K562 (cell line): ENCODE measurements around the gene F11R. TPM values are rescaled to one million over a fixed set of nuclear protein-coding genes. Genes with fewer than 3 reads are reported as not detected.

ENCODE experiments used
- ATAC-seq: fragments of 200-7000 bp; cut with Tn5 transposase; 3 replicates; pipeline ENCODE4 v1.9.1; 2020; ENCODE audit warnings: moderate library complexity
- BruUV-seq: library from RNA; stranded (reverse); fragments of 400-500 nt; replicated peaks from 2 replicates; lab custom pipeline; 2021; lab: Mats Ljungman, UMichigan
- CTCF ChIA-PET: fragments of 300-600 bp; formaldehyde crosslinking; extraction: SDS; loops from one replicate; lab custom pipeline; 2021; ENCODE audit warnings: low intra/inter-chr PET ratio; lab: Yijun Ruan, JAX
- POLR2A ChIA-PET: fragments of 300-600, 350-650 bp; sonication (Branson Sonifier 250); formaldehyde crosslinking; extraction: SDS; loops from one replicate; lab custom pipeline; 2021; ENCODE audit warnings: antibody characterized with exemption, inconsistent platforms; lab: Yijun Ruan, JAX
- DNase-seq, 4 experiments: peaks; one replicate each; pipeline versions ENCODE4 v3.0.0 to v3.0.0-alpha.2; 2011 to 2018; ENCODE audit warnings: low spot score in 3 of 4, mixed read lengths in 3 of 4; ENCODE audit errors: extremely low read depth in 1 of 4
- FAIRE-seq: peaks from 2 replicates; lab custom pipeline; 2011; peaks lifted over from hg19 to GRCh38; lab: Jason Lieb, UNC
- H2AFZ ChIP-seq: 2 replicates; pipeline ENCODE4 v1.6.0; 2011; ENCODE audit warnings: low read depth, low read length, control low read depth, inconsistent platforms
- H3K27ac ChIP-seq: fragments of 200-600 bp; 3 replicates; pipeline ENCODE4 v1.8.0; 2011; ENCODE audit warnings: low read depth, mild to moderate bottlenecking, control low read depth, inconsistent platforms, low read length, moderate library complexity, mixed read lengths; ENCODE audit errors: extremely low read depth
- H3K27me3 ChIP-seq, 2 experiments: fragments of 300-600 bp in 1 of 2; 2 replicates in 1 of 2; 3 replicates in 1 of 2; pipeline versions ENCODE4 v1.6.0 to v1.8.0; 2011; ENCODE audit warnings: inconsistent platforms in 2 of 2, low read length in 2 of 2, mild to moderate bottlenecking in 1 of 2, mixed read lengths in 1 of 2, moderate library complexity in 1 of 2; ENCODE audit not compliant: control insufficient read depth in 2 of 2, insufficient read depth in 2 of 2
- H3K36me3 ChIP-seq: fragments of 300-600 bp; 3 replicates; pipeline ENCODE4 v1.8.0; 2011; ENCODE audit warnings: mild to moderate bottlenecking, low read length, inconsistent platforms; ENCODE audit not compliant: control insufficient read depth, insufficient read depth
- H3K4me1 ChIP-seq, 2 experiments: fragments of 200-600 bp in 1 of 2; replicated peaks in 1 of 2; 2 replicates in 1 of 2; 3 replicates in 1 of 2; pipeline versions ENCODE4 v1.5.1 to v1.8.0; 2011; ENCODE audit warnings: inconsistent platforms in 2 of 2, low read length in 2 of 2, mild to moderate bottlenecking in 1 of 2, mixed read lengths in 1 of 2, moderate library complexity in 1 of 2; ENCODE audit not compliant: control insufficient read depth in 2 of 2, insufficient read depth in 2 of 2
- H3K4me2 ChIP-seq: 2 replicates; pipeline ENCODE4 v1.6.1; 2011; ENCODE audit warnings: low read length, control low read depth, inconsistent platforms, mixed read lengths; ENCODE audit not compliant: insufficient read depth
- H3K4me3 ChIP-seq: fragments of 200-600 bp; sonication (generic), shearing (Covaris generic); 2 replicates; pipeline ENCODE4 v1.5.1; 2016; ENCODE audit warnings: control low read depth, inconsistent platforms
- H3K79me2 ChIP-seq: fragments of 200-600 bp; 3 replicates; pipeline ENCODE4 v1.8.0; 2011; ENCODE audit warnings: low read length, inconsistent platforms; ENCODE audit not compliant: control insufficient read depth, insufficient read depth
- H3K9ac ChIP-seq, 2 experiments: 2 replicates each; pipeline versions ENCODE4 v1.6.0 to v1.6.1; 2011; ENCODE audit warnings: low read depth in 2 of 2, low read length in 2 of 2, control low read depth in 1 of 2, inconsistent platforms in 1 of 2, mild to moderate bottlenecking in 1 of 2, mixed read lengths in 1 of 2; ENCODE audit not compliant: insufficient read depth in 1 of 2
- H3K9me1 ChIP-seq: one replicate; pipeline ENCODE4 v1.6.0; 2011; ENCODE audit warnings: inconsistent platforms, mild to moderate bottlenecking, low read length, moderate library complexity; ENCODE audit not compliant: control insufficient read depth, insufficient read depth
- H3K9me3 ChIP-seq: replicated peaks from 2 replicates; pipeline ENCODE4 v1.5.1; 2011; ENCODE audit warnings: low read depth, low read length, inconsistent platforms; ENCODE audit not compliant: control insufficient read depth, insufficient read depth
- H4K20me1 ChIP-seq: replicated peaks from 2 replicates; pipeline ENCODE4 v1.6.1; 2011; ENCODE audit warnings: low read length, inconsistent platforms, mixed read lengths; ENCODE audit not compliant: control insufficient read depth, insufficient read depth
- ATF3 ChIP-seq, 2 experiments: fragments of 450-650 bp in 1 of 2; sonication (generic) in 1 of 2; formaldehyde crosslinking in 1 of 2; IDR thresholded peaks in 1 of 2; conservative IDR thresholded peaks in 1 of 2; 2 replicates each; pipeline versions ENCODE4 v1.6.1 to v1.8.1; 2016 to 2023; ENCODE audit warnings: mild to moderate bottlenecking in 2 of 2, moderate library complexity in 2 of 2, inconsistent platforms in 1 of 2, missing genetic modification reagents in 1 of 2
- BRD9 ChIP-seq: fragments of 450-650 bp; IDR thresholded peaks from 2 replicates; pipeline ENCODE4 v1.6.1; 2018; ENCODE audit warnings: low read depth; ENCODE audit not compliant: partially characterized antibody
- CBFA2T3 ChIP-seq: fragments of 450-650 bp; IDR thresholded peaks from 2 replicates; pipeline ENCODE4 v1.6.1; 2017
- CEBPG ChIP-seq, 3 experiments: fragments of 200-800 bp in 1 of 3; sonication (Bioruptor generic) in 1 of 3; sonication (generic) in 1 of 3; formaldehyde crosslinking in 1 of 3; IDR thresholded peaks in 2 of 3; conservative IDR thresholded peaks in 1 of 3; 2 replicates each; pipeline versions ENCODE4 v1.6.1 to v1.8.0; 2016 to 2022; ENCODE audit warnings: missing compliant biosample characterization in 2 of 3, missing genetic modification characterization in 2 of 3, mild to moderate bottlenecking in 1 of 3, missing genetic modification reagents in 1 of 3
- CREM ChIP-seq: IDR thresholded peaks from 2 replicates; pipeline ENCODE4 v1.6.1; 2014; ENCODE audit warnings: antibody characterized with exemption, low read depth
- EP300 ChIP-seq: IDR thresholded peaks from 2 replicates; pipeline ENCODE4 v1.6.1; 2012; ENCODE audit warnings: low read length, improper control_type of control experiment
- ESRRB ChIP-seq: fragments of 250-450 bp; sonication (Bioruptor Pico); IDR thresholded peaks from 2 replicates; pipeline ENCODE4 v1.5.0; 2020; ENCODE audit warnings: mild to moderate bottlenecking, moderate library complexity, borderline replicate concordance
- NFATC3 ChIP-seq: fragments of 450-650 bp; IDR thresholded peaks from 2 replicates; pipeline ENCODE4 v1.6.1; 2017; ENCODE audit warnings: mild to moderate bottlenecking
- NFE2L1 ChIP-seq: fragments of 450-650 bp; IDR thresholded peaks from 2 replicates; pipeline ENCODE4 v1.6.1; 2016; ENCODE audit warnings: missing genetic modification characterization, low read depth, mild to moderate bottlenecking, missing compliant biosample characterization, moderate library complexity, borderline replicate concordance
- PHB ChIP-seq: fragments of 250-450 bp; sonication (Bioruptor Pico); IDR thresholded peaks from 2 replicates; pipeline ENCODE4 v1.5.0; 2021
- POLR2G ChIP-seq: fragments of 200-400 bp; formaldehyde crosslinking; IDR thresholded peaks from 2 replicates; pipeline ENCODE4 v1.6.1; 2017; ENCODE audit warnings: low read depth, mild to moderate bottlenecking, antibody characterized with exemption, low read length, moderate library complexity
- POLR3G ChIP-seq: IDR thresholded peaks from 2 replicates; pipeline ENCODE4 v1.6.1; 2011; ENCODE audit not compliant: insufficient read length, insufficient replicate concordance; ENCODE audit errors: extremely low read depth
- TCF3 ChIP-seq: sonication (generic); formaldehyde crosslinking; IDR thresholded peaks from 2 replicates; pipeline ENCODE4 v1.4.0; 2020; ENCODE audit warnings: mild to moderate bottlenecking, missing genetic modification reagents
- ZEB2 ChIP-seq: fragments of 450-650 bp; IDR thresholded peaks from 2 replicates; pipeline ENCODE4 v1.6.1; 2016
- ZNF133 ChIP-seq: fragments of 250-450 bp; sonication (Bioruptor Pico); IDR thresholded peaks from 2 replicates; pipeline ENCODE4 v1.4.0; 2020; ENCODE audit warnings: mild to moderate bottlenecking
- WGBS: fragments of 100-300 bp; shearing (Covaris generic); methylation state at CpG from one replicate; pipeline ENCODE4 v1.1.6; 2016; ENCODE audit warnings: low coverage, mixed read lengths; ENCODE audit not compliant: insufficient coverage; ENCODE audit errors: missing lambda C conversion rate; 5-methylcytosine and 5-hydroxymethylcytosine counted together
- in situ Hi-C: fragments of 300-500 bp; cut with MboI; formaldehyde crosslinking; loops from 4 replicates; pipeline ENCODE4 v1.15.0; 2018; ENCODE audit warnings: inconsistent platforms, mixed read lengths
- intact Hi-C: fragments of 100-400 bp; cut with micrococcal nuclease; formaldehyde crosslinking; loops from 2 replicates; pipeline ENCODE4 v1.14.2; 2022
- polyA plus RNA-seq, 8 experiments: library from polyadenylated mRNA; depleted of rRNA in 4 of 8; stranded (reverse) in 5 of 8; unstranded in 3 of 8; fragments of >200 nt; fragmentation: Nextera tagmentation in 2 of 8; fragmentation: Illumina TruSeq in 1 of 8; extraction: Ambion mirVana in 2 of 8; extraction: Trizol in 1 of 8; gene quantifications; 2 replicates each; pipeline versions ENCODE4 v1.2.1 to v1.2.3, GENCODE V29; 2011 to 2014; ENCODE audit warnings: inconsistent platforms in 1 of 8, missing spikeins in 1 of 8
- total RNA-seq, 7 experiments: library from RNA; depleted of rRNA in 6 of 7; stranded (reverse); fragments of >200 nt in 6 of 7; fragmentation: Illumina TruSeq in 2 of 7; extraction: Trizol in 2 of 7; gene quantifications; 2 replicates each; pipeline versions ENCODE4 v1.2.1 to v1.2.3, GENCODE V29; 2011 to 2021; ENCODE audit warnings: low replicate concordance in 1 of 7
- TF ChIP-seq, protein P1 (sequence below): fragments of 450-650 bp; conservative IDR thresholded peaks from 2 replicates; pipeline ENCODE4 v1.6.1; 2016; ENCODE audit warnings: missing genetic modification characterization, low read depth, mild to moderate bottlenecking, control low read depth, missing compliant biosample characterization

The F11R gene
- total and polyA plus RNA-seq, 9 of the 15 experiments (the other 6 are each of a cell fraction or from before 2014, with no cell fraction given) = 27.4 to 187 (median 52.5) TPM

DNA sequence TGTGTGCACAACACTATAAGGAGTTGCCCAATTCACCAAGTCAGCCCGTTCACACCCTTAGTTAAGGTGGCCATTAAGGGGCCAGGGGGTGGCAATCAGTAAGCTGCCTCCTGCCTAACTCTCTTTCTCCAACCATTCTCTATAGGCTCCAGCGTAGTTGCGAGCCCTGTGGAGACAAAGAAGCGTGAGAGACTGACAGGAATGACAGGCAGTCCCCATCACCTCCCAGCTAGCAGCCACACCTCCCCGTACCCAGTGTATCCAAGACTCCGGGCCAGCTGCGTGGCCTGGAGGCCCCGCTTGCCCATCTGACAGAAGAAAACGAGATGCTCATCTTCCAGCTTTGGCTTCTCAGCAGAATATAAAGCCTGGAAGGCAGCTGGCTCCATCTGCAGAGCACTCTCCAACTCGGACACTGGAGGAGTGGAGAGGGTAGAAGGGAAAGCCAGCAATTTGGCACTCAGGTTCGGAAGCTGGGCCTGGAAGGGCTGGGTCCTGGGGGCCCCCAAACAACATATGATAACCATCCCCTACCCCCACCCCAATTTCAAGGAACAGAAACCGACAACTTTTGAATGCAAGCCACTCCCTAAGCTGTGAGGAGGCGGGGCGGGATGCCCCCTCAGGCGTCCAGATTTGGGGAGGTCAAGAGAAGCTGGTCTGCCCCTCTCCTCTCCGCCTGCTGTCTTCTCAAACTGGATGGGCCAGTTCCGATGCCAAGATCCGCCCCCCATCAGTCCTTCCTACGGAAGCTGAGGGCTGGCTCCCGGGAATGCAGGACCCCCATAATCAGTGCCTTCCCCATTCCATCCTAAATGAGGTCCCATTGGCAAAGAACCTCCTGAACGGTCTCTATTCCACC, 16.9 kb upstream of the F11R start (continued):
- TF ChIP-seq POLR2G (no peak), PHB (CRISPR knock-in tag) (no peak), ZNF133 (no peak)

DNA sequence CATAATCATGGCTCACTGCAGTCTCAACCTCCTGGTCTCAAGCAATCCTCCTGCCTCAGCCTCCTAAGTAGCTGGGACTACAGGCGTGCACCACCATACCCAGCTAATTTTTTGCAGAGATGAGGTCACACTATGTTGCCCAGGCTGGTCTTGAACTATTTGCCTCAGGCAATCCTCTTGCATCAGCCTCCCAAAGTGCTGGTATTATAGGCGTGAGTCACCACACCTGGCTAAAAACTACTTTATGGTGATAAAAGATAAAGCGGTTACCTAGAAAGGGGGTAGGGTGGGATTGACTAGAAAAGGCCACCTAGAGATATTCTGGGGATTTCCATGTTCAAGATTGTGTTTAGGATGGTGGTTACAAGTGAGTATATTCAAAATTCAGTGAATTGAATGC, 12.8 kb upstream of the F11R start:
- no peaks in the 10 kb centered on the region for H3K79me2 ChIP-seq
- no TSS peak for BruUV-seq
- TF ChIP-seq CREM (no peak), BRD9 (no peak), NFATC3 (no peak), NFE2L1 (tag) (no peak), CEBPG (CRISPR knock-in tag; IDR thresholded peaks at IDR 0.05) (peak; percentile 85), CEBPG (tag; conservative IDR thresholded peaks at IDR 0.05 in 1 of 2, IDR thresholded peaks at IDR 0.05 in 1 of 2) (peak in 1 of 2 experiments; percentile 33; a peak in 1 of 4 replicates), EP300 (peak; percentile 53; the same call in 1 of the 2 replicates), ESRRB (CRISPR knock-in tag) (no peak), ZEB2 (peak; percentile 77), POLR3G (no peak), TCF3 (CRISPR knock-in tag) (peak; percentile 57), CBFA2T3 (peak; percentile 62), ATF3 (IDR thresholded peaks at IDR 0.05) (peak; percentile 91), ATF3 (CRISPR knock-in tag; conservative IDR thresholded peaks at IDR 0.05) (no peak)
- TF ChIP-seq, protein P1, sequence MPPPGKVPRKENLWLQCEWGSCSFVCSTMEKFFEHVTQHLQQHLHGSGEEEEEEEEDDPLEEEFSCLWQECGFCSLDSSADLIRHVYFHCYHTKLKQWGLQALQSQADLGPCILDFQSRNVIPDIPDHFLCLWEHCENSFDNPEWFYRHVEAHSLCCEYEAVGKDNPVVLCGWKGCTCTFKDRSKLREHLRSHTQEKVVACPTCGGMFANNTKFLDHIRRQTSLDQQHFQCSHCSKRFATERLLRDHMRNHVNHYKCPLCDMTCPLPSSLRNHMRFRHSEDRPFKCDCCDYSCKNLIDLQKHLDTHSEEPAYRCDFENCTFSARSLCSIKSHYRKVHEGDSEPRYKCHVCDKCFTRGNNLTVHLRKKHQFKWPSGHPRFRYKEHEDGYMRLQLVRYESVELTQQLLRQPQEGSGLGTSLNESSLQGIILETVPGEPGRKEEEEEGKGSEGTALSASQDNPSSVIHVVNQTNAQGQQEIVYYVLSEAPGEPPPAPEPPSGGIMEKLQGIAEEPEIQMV (tag) = no peak

More for the DNA sequence above, 12.8 kb upstream of the F11R start:
- WGBS = 28% methylated on average over 3 of the region's 3 CpGs
- in situ Hi-C loops = no loop called here
- Histone ChIP-seq H3K36me3 (peaks cover 5% of the 10 kb centered on the region; the same call in 1 of the 3 replicates), H3K4me3 (no peak overlapping the region), H3K27ac (no peak overlapping the region), H3K9me3 (no peaks in the 10 kb centered on the region), H3K27me3 (no peaks in the 10 kb centered on the region), H2AFZ (no peak overlapping the region), H4K20me1 (no peaks in the 10 kb centered on the region), H3K9ac (no peak overlapping the region), H3K9me1 (no peaks in the 10 kb centered on the region), H3K4me2 (no peak overlapping the region), H3K4me1 (peaks cover 3 to 13% of the 10 kb centered on the region in 2 experiments)
- FAIRE-seq = no peak
- intact Hi-C loops = no loop called here
- ChIA-PET CTCF (no interaction called here), POLR2A (interaction anchor here (0.8 to 1.4 kb wide), 2 partner anchors 13 to 23 kb away, joined by 3 to 5 read pairs; partner anchors contain the start of gene F11R)
- DNase-seq = peak in 2 of 4 experiments; percentile 47 to 57
- peak; percentile 68 for ATAC-seq
